Keratinocyte (primary cell): ENCODE measurements around the gene HOXA1.

Source experiments
- CTCF ChIP-seq, 3 experiments: IDR thresholded peaks in 1 of 3; conservative IDR thresholded peaks in 1 of 3; optimal IDR thresholded peaks in 1 of 3; 2 replicates in 2 of 3; 3 replicates in 1 of 3; pipeline versions ENCODE3 to v1.5.1; 2011; ENCODE audit warnings: low read length in 3 of 3, mild to moderate bottlenecking in 3 of 3, moderate library complexity in 2 of 3, control low read depth in 1 of 3, inconsistent platforms in 1 of 3; ENCODE audit not compliant: insufficient read depth in 2 of 3; ENCODE audit errors: extremely low read depth in 1 of 3
- EZH2 ChIP-seq: IDR thresholded peaks from one replicate; pipeline ENCODE4 v1.6.1; 2012; ENCODE audit warnings: inconsistent platforms, mild to moderate bottlenecking, low read length, moderate library complexity

- TF ChIP-seq CTCF (optimal IDR thresholded peaks at IDR 0.05 in 1 of 3, IDR thresholded peaks at IDR 0.05 in 1 of 3, conservative IDR thresholded peaks at IDR 0.05 in 1 of 3; ENCODE audit: extremely low read depth in 1 of 3, insufficient read depth in 2 of 3, low read length in 3 of 3) (no peak), EZH2 (no peak)
Observed at GRCh38 chr7:27144781-27145164, 49.0 kb upstream of the HOXA1 start.
